T-cell (primary cell): ENCODE results near the gene PHLDB1. TPM values are rescaled to one million over a fixed set of nuclear protein-coding genes. Genes with fewer than 3 reads are reported as not detected.

Experiments
- ATAC-seq, 4 experiments: fragments of 200-7000 bp in 3 of 4; fragments of 150-1000 bp in 1 of 4; cut with Tn5 transposase; replicated peaks in 1 of 4; 1 replicate in 3 of 4; 2 replicates in 1 of 4; pipeline ENCODE4 v1.10.0; 2021; ENCODE audit warnings: moderate library complexity in 3 of 4, mild to moderate bottlenecking in 2 of 4, moderate number of reproducible peaks in 1 of 4
- CTCF ChIA-PET, 2 donors: fragments of 300-600 bp; sonication (Branson Sonifier 250); formaldehyde crosslinking; loops; one replicate each; lab custom pipeline; 2022; ENCODE audit warnings: antibody characterized with exemption in 2 of 2; lab: Charles Lee
- POLR2A ChIA-PET, 2 donors: fragments of 300-600 bp; sonication (Branson Sonifier 250); formaldehyde crosslinking; loops; one replicate each; lab custom pipeline; 2022; ENCODE audit warnings: antibody characterized with exemption in 2 of 2; lab: Charles Lee
- DNase-seq, 35 experiments: peaks; one replicate each; pipeline versions ENCODE4 v3.0.0 to v3.0.0-alpha.2; 2013 to 2023
- H3K27ac ChIP-seq: one replicate; pipeline ENCODE4 v1.5.1; 2013; ENCODE audit warnings: low read length
- H3K27me3 ChIP-seq, 2 experiments: replicated peaks in 1 of 2; 1 replicate in 1 of 2; 2 replicates in 1 of 2; pipeline versions ENCODE4 v1.6.1 to v1.7.0; 2013; ENCODE audit warnings: low read length in 1 of 2, mixed read lengths in 1 of 2; ENCODE audit not compliant: control insufficient read depth in 2 of 2, insufficient read depth in 2 of 2; ENCODE audit errors: extremely low read depth in 1 of 2
- H3K36me3 ChIP-seq, 2 donors: 1 replicate in 1 of 2; 2 replicates in 1 of 2; pipeline versions ENCODE4 v1.6.1 to v1.7.0; 2013; ENCODE audit warnings: low read length in 1 of 2; ENCODE audit not compliant: control insufficient read depth in 2 of 2, insufficient read depth in 1 of 2; ENCODE audit errors: extremely low read depth in 1 of 2
- H3K4me1 ChIP-seq, 2 experiments: 1 replicate in 1 of 2; 2 replicates in 1 of 2; pipeline versions ENCODE4 v1.6.1 to v1.7.0; 2013; ENCODE audit warnings: low read length in 2 of 2, mixed read lengths in 1 of 2; ENCODE audit not compliant: insufficient read depth in 2 of 2, control insufficient read depth in 1 of 2; ENCODE audit errors: extremely low read depth in 1 of 2
- H3K4me3 ChIP-seq, 2 donors: 1 replicate in 1 of 2; 2 replicates in 1 of 2; pipeline versions ENCODE4 v1.5.1 to v1.7.0; 2013; ENCODE audit warnings: mild to moderate bottlenecking in 2 of 2, low read length in 1 of 2, moderate library complexity in 1 of 2; ENCODE audit not compliant: control insufficient read depth in 1 of 2; ENCODE audit errors: extremely low read depth in 1 of 2
- H3K9me3 ChIP-seq: 2 replicates; pipeline ENCODE4 v1.7.0; 2013
- H3K27ac Mint-ChIP-seq, 2 donors: one replicate each; pipeline ENCODE4 v1.8.0; 2020 to 2021; ENCODE audit warnings: mild to moderate bottlenecking in 2 of 2, mixed read lengths in 2 of 2
- H3K27me3 Mint-ChIP-seq, 2 donors: one replicate each; pipeline ENCODE4 v1.8.0; 2021 to 2022; ENCODE audit warnings: mixed read lengths in 2 of 2
- H3K36me3 Mint-ChIP-seq: one replicate; pipeline ENCODE4 v1.8.0; 2021; ENCODE audit warnings: mixed read lengths
- H3K4me1 Mint-ChIP-seq, 3 donors: one replicate each; pipeline ENCODE4 v1.8.0; 2020 to 2022; ENCODE audit warnings: mixed read lengths in 3 of 3, mild to moderate bottlenecking in 1 of 3
- H3K4me3 Mint-ChIP-seq, 3 donors: one replicate each; pipeline ENCODE4 v1.8.0; 2020 to 2022; ENCODE audit warnings: mild to moderate bottlenecking in 3 of 3, mixed read lengths in 3 of 3, moderate library complexity in 3 of 3
- H3K9me3 Mint-ChIP-seq, 3 donors: one replicate each; pipeline ENCODE4 v1.8.0; 2020 to 2022; ENCODE audit warnings: mixed read lengths in 3 of 3
- WGBS: methylation state at CpG from one replicate; pipeline ENCODE4 v1.1.5; 2013; ENCODE audit warnings: missing lambda C conversion rate; ENCODE audit not compliant: insufficient coverage; 5-methylcytosine and 5-hydroxymethylcytosine counted together
- total RNA-seq, 35 experiments: library from RNA in 6 of 35; stranded (reverse) in 6 of 35; fragments of 120-200 nt in 1 of 35; gene quantifications; one replicate each; pipeline versions ENCODE4 v1.2.1 to v1.2.4 and lab custom pipeline; 2013 to 2026

The PHLDB1 gene
- total RNA-seq, 5 donors from 2014 or later (not counting 1 experiment from before 2014, with no cell fraction given) = 1.8 to 7.8 (median 4.0) TPM

DNA sequence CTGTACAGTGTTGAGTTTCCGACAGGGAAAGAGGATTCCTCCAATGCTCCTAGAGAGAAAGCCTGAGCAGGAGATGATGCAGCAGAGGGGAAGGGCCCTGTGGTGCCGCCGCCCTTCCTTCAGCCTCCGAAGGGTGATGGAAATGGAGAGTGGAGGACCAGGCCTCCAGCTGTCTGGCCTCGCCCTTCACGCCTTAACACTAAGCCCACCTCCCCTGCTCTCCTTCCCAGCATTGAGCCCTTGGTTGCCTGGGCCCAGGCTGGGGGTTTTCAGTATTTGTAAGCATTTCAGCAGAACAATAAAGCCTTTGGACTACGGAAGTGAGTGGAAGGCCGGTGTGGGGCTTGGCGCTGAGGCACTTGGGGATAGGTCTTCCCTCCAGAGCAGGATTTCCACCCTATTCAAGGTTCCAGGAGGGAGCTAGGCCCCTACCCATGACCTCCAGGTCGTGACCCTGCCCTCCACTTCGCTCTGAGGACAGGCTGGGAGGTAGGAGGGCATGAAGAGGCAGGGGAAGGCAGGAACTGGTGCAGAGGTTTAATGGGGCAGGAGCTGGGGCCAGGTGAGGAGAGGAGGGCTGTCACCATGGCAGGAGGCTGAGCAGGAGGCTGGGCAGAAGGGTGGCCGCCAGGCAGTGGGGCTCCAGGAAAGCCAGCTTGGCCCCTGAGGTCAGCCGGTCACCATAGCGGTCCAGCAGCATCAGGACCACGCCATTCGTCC lies 50.5 kb downstream of the PHLDB1 start:
- Mint-ChIP-seq H3K4me1 (peaks cover 5 to 13% (median 8%) of the 10 kb centered on the region in 3 donors), H3K4me3 (no peak overlapping the region), H3K36me3 (no peaks in the 10 kb centered on the region), H3K9me3 (no peaks in the 10 kb centered on the region), H3K27me3 (no peaks in the 10 kb centered on the region), H3K27ac (no peak overlapping the region)
- Histone ChIP-seq H3K27me3 (peaks cover 0 to 24% of the 10 kb centered on the region in 2 experiments), H3K9me3 (no peaks in the 10 kb centered on the region), H3K4me3 (no peak overlapping the region), H3K4me1 (peaks cover 0 to 11% of the 10 kb centered on the region in 2 experiments), H3K27ac (no peak overlapping the region), H3K36me3 (no peaks in the 10 kb centered on the region)
- no peak for ATAC-seq
- WGBS = 83% methylated on average over 8 of the region's 16 CpGs
- CTCF ChIA-PET = interaction anchor here in 1 of 2 donors (0.7 kb wide), 1 partner anchor 313 kb away, joined by 3 read pairs; no protein-coding TSS in a partner anchor
- POLR2A ChIA-PET = interaction anchor here in 1 of 2 donors (0.5 kb wide), 1 partner anchor 48 kb away, joined by 5 read pairs; no protein-coding TSS in a partner anchor
- no peak for DNase-seq

DNA sequence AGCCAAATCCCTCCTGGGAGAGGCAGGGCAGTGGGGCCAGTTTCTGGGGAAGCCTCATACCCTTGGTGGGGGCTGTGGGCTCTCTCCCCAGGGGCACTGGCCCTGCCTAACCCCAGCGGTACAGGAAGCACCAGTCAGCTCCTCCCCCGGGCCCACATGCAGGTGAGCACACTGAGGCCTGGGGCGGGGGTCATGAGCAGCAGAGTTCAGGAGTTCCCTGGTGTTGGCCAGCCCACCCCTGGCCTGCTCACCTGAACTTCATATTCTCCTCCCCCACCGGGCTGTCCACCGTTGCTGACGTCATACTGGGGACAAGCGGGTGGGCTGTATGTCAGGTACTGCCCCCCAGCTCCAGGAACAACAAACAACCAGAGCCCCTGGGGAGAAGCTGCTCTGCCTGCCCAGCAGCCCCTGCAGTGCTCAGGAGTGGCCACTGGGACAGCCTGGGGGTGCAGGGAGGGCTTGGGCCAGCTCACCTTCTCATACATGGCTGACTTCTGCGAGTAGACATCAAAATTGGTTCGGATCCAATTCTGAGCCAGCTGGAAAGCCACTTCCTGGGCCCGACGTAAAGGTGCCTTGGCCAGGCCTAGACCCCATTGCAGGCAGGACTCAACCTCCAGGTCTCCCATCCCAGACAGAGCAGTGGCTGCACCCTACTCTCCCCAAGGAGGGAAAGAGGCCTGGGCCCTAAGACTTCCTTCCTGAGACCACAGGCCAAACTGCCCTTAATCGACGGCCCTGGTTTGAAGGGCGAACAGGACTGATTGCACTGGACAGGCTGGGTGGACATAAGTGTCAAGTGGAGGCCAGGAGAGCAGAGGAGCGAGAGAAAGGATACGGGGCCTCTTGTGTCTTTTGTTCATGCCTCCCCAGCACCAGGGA lies 51.3 kb downstream of the PHLDB1 start:
- Mint-ChIP-seq H3K27ac (no peak overlapping the region), H3K4me3 (no peak overlapping the region), H3K36me3 (no peaks in the 10 kb centered on the region), H3K4me1 (peaks cover 3 to 12% (median 6%) of the 10 kb centered on the region in 3 donors), H3K9me3 (no peaks in the 10 kb centered on the region), H3K27me3 (no peaks in the 10 kb centered on the region)
- no peak for ATAC-seq
- Histone ChIP-seq H3K27ac (no peak overlapping the region), H3K36me3 (no peaks in the 10 kb centered on the region), H3K27me3 (peaks cover 0 to 25% of the 10 kb centered on the region in 2 experiments), H3K4me3 (no peak overlapping the region), H3K4me1 (peaks cover 0 to 11% of the 10 kb centered on the region in 2 experiments), H3K9me3 (no peaks in the 10 kb centered on the region)
- ChIA-PET POLR2A (no interaction called here), CTCF (interaction anchor here (0.7 to 0.8 kb wide), 2 partner anchors 16 to 314 kb away, joined by 3 read pairs; no protein-coding TSS in a partner anchor)
- DNase-seq = no peak
- 67% methylated on average over 13 of the region's 16 CpGs for WGBS

DNA sequence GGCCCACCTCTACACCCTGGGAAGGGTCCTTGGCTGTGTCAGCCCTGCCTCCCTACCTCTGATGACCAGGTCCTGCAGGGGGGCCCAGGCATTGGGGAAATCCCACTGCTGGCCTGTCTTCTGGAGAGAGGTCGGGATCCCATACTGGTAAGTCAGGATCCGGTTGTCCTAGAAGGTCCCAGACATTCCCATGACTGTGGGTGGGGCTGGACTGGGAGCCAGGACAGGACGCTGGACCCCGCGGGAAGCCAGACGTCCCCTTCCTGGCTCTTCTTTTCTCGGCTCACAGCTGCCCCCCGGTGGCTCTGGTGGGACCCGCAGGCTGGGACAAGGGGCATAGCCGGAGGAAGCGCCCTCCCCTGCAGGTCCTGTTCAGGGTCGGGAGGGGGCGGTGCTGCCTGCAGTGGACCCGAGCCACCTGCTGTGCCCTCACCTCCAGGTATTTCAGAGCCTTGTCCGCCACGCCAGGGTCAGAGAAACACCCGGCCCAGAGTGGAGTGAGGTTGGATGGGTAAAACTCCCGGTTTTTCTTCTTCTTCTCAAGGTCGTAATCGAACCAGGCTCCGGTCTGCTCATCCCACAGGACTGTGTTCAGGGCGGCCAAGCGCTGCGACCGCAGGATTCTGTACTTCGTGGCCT lies 52.0 kb downstream of the PHLDB1 start:
- WGBS = 26% methylated on average over 22 of the region's 26 CpGs
- POLR2A ChIA-PET = no interaction called here
- no peak overlapping the region for H3K27ac ChIP-seq

DNA sequence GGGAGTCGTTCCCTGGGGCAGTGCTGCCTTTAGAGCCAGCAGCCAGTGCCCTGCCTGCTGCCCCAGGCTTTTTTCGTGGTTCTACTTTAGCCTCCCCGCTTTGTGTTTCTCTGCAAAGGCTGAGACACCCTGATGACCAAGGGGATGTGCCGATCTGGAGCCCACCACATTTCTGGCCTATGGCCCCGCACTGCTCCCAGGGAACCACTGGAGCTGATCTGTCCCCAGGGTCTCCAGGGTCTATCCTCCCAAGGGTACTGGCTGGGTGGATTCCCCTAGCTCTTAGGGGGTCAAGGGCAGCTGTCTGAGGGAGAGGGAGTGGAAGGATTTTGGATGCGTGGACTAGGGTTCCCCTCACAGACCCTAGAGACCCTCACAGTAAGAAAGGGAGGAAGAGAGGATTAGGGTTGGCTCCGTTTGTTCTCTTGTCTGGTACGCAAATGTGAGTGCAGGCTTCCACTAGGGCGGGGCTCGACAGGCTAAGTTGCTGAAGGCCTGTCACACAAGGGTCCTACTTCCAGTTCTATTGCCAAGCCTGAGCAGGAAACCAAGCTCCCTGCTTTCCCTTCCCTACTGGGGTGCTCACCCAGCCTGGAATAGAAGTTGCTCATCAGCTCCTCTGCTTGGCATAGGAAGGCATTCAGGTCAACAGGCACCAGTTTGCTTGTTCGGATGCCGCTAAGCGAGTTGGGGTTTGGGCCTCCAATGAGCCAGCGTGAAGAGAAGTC lies 52.7 kb downstream of the PHLDB1 start:
- Histone ChIP-seq H3K27me3 (peaks cover 0 to 25% of the 10 kb centered on the region in 2 experiments), H3K36me3 (no peaks in the 10 kb centered on the region), H3K4me1 (peaks cover 0 to 11% of the 10 kb centered on the region in 2 experiments), H3K4me3 (no peak overlapping the region), H3K9me3 (no peaks in the 10 kb centered on the region), H3K27ac (no peak overlapping the region)
- H3K27me3 Mint-ChIP-seq = no peaks in the 10 kb centered on the region
- no peaks in the 10 kb centered on the region for H3K9me3 Mint-ChIP-seq
- POLR2A ChIA-PET = no interaction called here
- H3K27ac Mint-ChIP-seq = no peak overlapping the region
- ATAC-seq = no peak
- CTCF ChIA-PET = interaction anchor here in 1 of 2 donors (0.7 kb wide), 1 partner anchor 20 kb away, joined by 3 read pairs; no protein-coding TSS in a partner anchor
- peaks cover 3 to 12% (median 6%) of the 10 kb centered on the region in 3 donors for H3K4me1 Mint-ChIP-seq
- DNase-seq = no peak
- 79% methylated on average over 9 of the region's 14 CpGs for WGBS
- H3K36me3 Mint-ChIP-seq = no peaks in the 10 kb centered on the region
- peak overlapping the region in 1 of 3 donors; percentile 36 for H3K4me3 Mint-ChIP-seq

More for the DNA sequence above, 52.0 kb downstream of the PHLDB1 start:
- Mint-ChIP-seq H3K27ac (no peak overlapping the region), H3K4me3 (peak overlapping the region in 1 of 3 donors; percentile 36), H3K27me3 (no peaks in the 10 kb centered on the region), H3K4me1 (peaks cover 3 to 12% (median 6%) of the 10 kb centered on the region in 3 donors), H3K9me3 (no peaks in the 10 kb centered on the region), H3K36me3 (no peaks in the 10 kb centered on the region)
- CTCF ChIA-PET = interaction anchor here in 1 of 2 donors (0.8 kb wide), 1 partner anchor 17 kb away, joined by 3 read pairs; no protein-coding TSS in a partner anchor
- Histone ChIP-seq H3K36me3 (no peaks in the 10 kb centered on the region), H3K9me3 (no peaks in the 10 kb centered on the region), H3K4me3 (no peak overlapping the region), H3K4me1 (peaks cover 0 to 11% of the 10 kb centered on the region in 2 experiments), H3K27me3 (peaks cover 0 to 25% of the 10 kb centered on the region in 2 experiments)
- DNase-seq = peak; percentile 74 to 93 (median 86)
- peak; percentile 97 to 100 (median 99) for ATAC-seq

DNA sequence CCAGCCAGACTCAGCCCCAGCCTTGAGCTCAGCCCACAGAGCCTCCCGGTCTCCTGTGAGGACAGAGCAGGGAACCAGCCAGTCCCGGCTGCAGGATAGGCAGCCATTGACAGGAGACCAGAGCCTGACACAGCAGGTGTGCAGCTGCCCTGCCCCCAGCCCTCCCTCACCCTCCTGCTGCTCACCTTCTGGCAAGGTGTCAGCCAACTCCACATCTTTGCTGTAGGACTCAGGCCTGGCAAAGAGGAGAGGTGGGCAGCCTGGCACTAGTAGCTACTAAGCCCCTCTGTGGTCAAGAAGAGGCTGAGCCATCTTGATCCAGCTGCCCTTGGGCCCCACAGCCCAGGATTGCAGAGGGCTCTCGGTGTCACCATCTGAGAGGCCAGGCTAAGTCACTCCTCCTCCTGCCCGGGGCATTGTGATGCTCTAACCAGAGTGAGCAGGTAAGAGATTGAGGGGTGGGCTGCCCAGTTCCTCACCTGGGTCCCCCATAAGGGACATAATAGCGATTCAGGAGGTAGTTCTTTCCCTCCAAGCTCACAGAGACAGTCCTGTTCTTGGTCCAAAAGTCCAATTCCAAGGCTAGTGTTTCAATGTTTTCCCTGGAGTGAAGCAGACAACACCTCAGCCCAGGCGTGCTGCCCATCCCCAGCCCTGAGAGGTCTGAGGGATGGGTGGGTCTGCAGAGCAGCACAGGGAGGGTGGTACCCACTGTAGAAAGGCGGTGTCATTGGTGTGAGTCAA lies 53.4 kb downstream of the PHLDB1 start:
- ATAC-seq (no peak), DNase-seq (no peak)
- Histone ChIP-seq H3K36me3 (no peaks in the 10 kb centered on the region), H3K4me3 (no peak overlapping the region), H3K4me1 (peaks cover 0 to 11% of the 10 kb centered on the region in 2 experiments), H3K27me3 (peaks cover 0 to 25% of the 10 kb centered on the region in 2 experiments), H3K27ac (no peak overlapping the region), H3K9me3 (no peaks in the 10 kb centered on the region)
- no peaks in the 10 kb centered on the region for H3K27me3 Mint-ChIP-seq
- H3K9me3 Mint-ChIP-seq = no peaks in the 10 kb centered on the region
- ChIA-PET POLR2A (no interaction called here), CTCF (interaction anchor here (0.6 to 0.7 kb wide), 2 partner anchors 21 to 275 kb away, joined by 3 read pairs; no protein-coding TSS in a partner anchor)
- H3K4me3 Mint-ChIP-seq = no peak overlapping the region
- 89% methylated on average over 3 of the region's 7 CpGs for WGBS
- H3K27ac Mint-ChIP-seq = no peak overlapping the region
- no peaks in the 10 kb centered on the region for H3K36me3 Mint-ChIP-seq
- H3K4me1 Mint-ChIP-seq = peaks cover 3 to 12% (median 6%) of the 10 kb centered on the region in 3 donors
